Fibroblast of lung (primary cell): ENCODE results near the gene SH3BP4. TPM values are rescaled to one million over a fixed set of nuclear protein-coding genes. Genes with fewer than 3 reads are reported as not detected.

Experiments
- DNase-seq, 2 donors: peaks; one replicate each; pipeline versions ENCODE4 v3.0.0 to v3.0.0-alpha.2; 2010; ENCODE audit warnings: low read depth in 2 of 2
- H2AFZ ChIP-seq: 2 replicates; pipeline ENCODE4 v1.5.1; 2012; ENCODE audit warnings: low read length, control low read depth, inconsistent platforms
- H3K27ac ChIP-seq: 2 replicates; pipeline ENCODE4 v1.5.1; 2011; ENCODE audit warnings: low read length, control low read depth; ENCODE audit not compliant: insufficient read depth
- H3K27me3 ChIP-seq: 2 replicates; pipeline ENCODE4 v1.5.1; 2011; ENCODE audit warnings: mild to moderate bottlenecking, low read length; ENCODE audit not compliant: control insufficient read depth, insufficient read depth
- H3K36me3 ChIP-seq: 2 replicates; pipeline ENCODE4 v1.5.1; 2011; ENCODE audit warnings: low read length; ENCODE audit not compliant: control insufficient read depth, insufficient read depth
- H3K4me1 ChIP-seq: 2 replicates; pipeline ENCODE4 v1.5.1; 2011; ENCODE audit warnings: low read length; ENCODE audit not compliant: control insufficient read depth, insufficient read depth; ENCODE audit errors: extremely low read depth
- H3K4me2 ChIP-seq: 2 replicates; pipeline ENCODE4 v1.5.1; 2011; ENCODE audit warnings: low read length, control low read depth; ENCODE audit not compliant: insufficient read depth; ENCODE audit errors: extremely low read depth
- H3K4me3 ChIP-seq, 4 experiments: fragments of 200-600 bp in 1 of 4; sonication (generic) in 1 of 4; replicated peaks in 1 of 4; 2 replicates each; pipeline ENCODE4 v1.5.1; 2011 to 2016; ENCODE audit warnings: low read length in 4 of 4, low read depth in 3 of 4, mild to moderate bottlenecking in 3 of 4, control low read depth in 2 of 4, inconsistent platforms in 1 of 4, mixed read lengths in 1 of 4; ENCODE audit not compliant: insufficient read depth in 1 of 4; ENCODE audit errors: control extremely low read depth in 1 of 4
- H3K79me2 ChIP-seq: 2 replicates; pipeline ENCODE4 v1.5.1; 2012; ENCODE audit warnings: mild to moderate bottlenecking, low read length, inconsistent platforms; ENCODE audit not compliant: control insufficient read depth, insufficient read depth
- H3K9ac ChIP-seq: 2 replicates; pipeline ENCODE4 v1.5.1; 2011; ENCODE audit warnings: mild to moderate bottlenecking, low read length, control low read depth; ENCODE audit not compliant: insufficient read depth
- H3K9me3 ChIP-seq: 2 replicates; pipeline ENCODE4 v1.5.1; 2012; ENCODE audit warnings: low read depth, low read length; ENCODE audit not compliant: control insufficient read depth, insufficient read depth
- H4K20me1 ChIP-seq: 2 replicates; pipeline ENCODE4 v1.5.1; 2011; ENCODE audit warnings: low read length; ENCODE audit not compliant: control insufficient read depth, insufficient read depth; ENCODE audit errors: extremely low read depth
- CTCF ChIP-seq, 2 donors: IDR thresholded peaks in 1 of 2; conservative IDR thresholded peaks in 1 of 2; 1 replicate in 1 of 2; 2 replicates in 1 of 2; pipeline ENCODE4 v1.5.1; 2011 to 2012; ENCODE audit warnings: low read length in 2 of 2, control low read depth in 1 of 2, inconsistent platforms in 1 of 2, low read depth in 1 of 2, mild to moderate bottlenecking in 1 of 2
- EZH2 ChIP-seq: IDR thresholded peaks from 2 replicates; pipeline ENCODE4 v1.5.1; 2012; ENCODE audit warnings: low read length, control low read depth, mild to moderate bottlenecking; ENCODE audit errors: missing control alignments
- polyA plus RNA-seq, 2 donors: library from polyadenylated mRNA; depleted of rRNA in 1 of 2; stranded (reverse) in 1 of 2; unstranded in 1 of 2; fragments of >200 nt; gene quantifications; 2 replicates each; pipeline ENCODE4 v1.2.1, GENCODE V29; 2011 to 2012; ENCODE audit warnings: missing spikeins in 1 of 2
- total RNA-seq: library from RNA; depleted of rRNA; stranded (reverse); fragments of >200 nt; gene quantifications from 2 replicates; pipeline ENCODE4 v1.2.1, GENCODE V29; 2014

The SH3BP4 gene
- total and polyA plus RNA-seq, 2 donors (not counting 1 experiment from before 2014, with no cell fraction given): 74.8 to 86.6 TPM

GRCh38 chr2:235025800-235026536 lies 74.2 kb downstream of the SH3BP4 start:
- Histone ChIP-seq H3K4me2 (no peak overlapping the region), H3K9me3 (no peaks in the 10 kb centered on the region), H3K27me3 (no peaks in the 10 kb centered on the region), H3K36me3 (peaks cover 4% of the 10 kb centered on the region), H3K4me3 (no peak overlapping the region), H3K79me2 (peaks cover 91% of the 10 kb centered on the region), H4K20me1 (peaks cover 3% of the 10 kb centered on the region), H3K9ac (no peak overlapping the region), H3K4me1 (peaks cover 50% of the 10 kb centered on the region), H2AFZ (no peak overlapping the region), H3K27ac (peak overlapping the region; percentile 42)
- peak; percentile 72 to 94 for DNase-seq
- TF ChIP-seq CTCF (conservative IDR thresholded peaks at IDR 0.05 in 1 of 2, IDR thresholded peaks at IDR 0.05 in 1 of 2; ENCODE audit: low read depth in 1 of 2, low read length in 2 of 2) (no peak), EZH2 (no peak)

DNA sequence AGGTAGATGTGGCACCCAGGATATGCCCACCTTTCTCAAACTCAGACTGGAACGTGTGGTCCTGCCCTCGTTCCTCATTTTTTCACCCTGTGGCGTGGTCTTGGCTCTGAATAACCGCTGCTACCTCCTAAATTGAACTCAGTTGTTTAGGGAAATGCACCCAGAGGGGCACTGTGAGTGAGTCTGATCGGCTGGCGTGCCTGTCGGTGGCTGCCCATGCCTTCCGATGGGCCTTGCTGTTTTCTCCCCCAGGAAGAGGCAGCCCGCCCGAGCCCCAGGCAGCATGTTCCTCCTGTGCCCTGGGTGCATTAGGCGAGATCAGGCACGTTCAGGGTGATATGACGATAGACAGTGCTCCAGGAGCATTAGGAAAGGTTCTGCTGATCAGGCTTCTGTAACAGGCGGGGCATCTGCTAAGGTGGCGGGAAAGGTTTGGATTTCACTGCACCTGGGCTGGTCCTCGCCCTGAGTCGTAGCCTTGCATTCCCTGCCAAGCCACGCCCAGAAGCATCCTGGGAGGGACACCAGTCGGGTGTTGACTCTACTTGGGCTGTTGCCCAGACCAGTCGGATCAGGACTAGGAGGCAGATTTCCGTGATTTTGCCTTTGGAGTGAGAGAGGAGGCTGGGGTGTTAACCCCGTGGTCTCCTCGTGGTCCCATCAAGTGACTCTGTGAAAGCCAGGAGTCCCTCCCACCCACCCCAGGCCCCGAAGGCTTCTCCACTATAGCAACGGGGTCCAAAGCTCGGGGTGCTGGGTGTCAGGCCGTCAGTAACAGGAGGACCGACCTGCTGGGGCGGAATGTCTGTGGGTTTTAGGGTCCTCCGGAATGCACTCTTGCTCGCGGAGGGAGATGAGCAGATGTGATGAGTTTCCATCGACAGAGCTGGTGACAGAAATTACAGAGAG lies 75.1 kb downstream of the SH3BP4 start:
- no peak for TF ChIP-seq CTCF (conservative IDR thresholded peaks at IDR 0.05 in 1 of 2, IDR thresholded peaks at IDR 0.05 in 1 of 2; ENCODE audit: low read depth in 1 of 2, low read length in 2 of 2)
- TF ChIP-seq EZH2: no peak
- Histone ChIP-seq H3K4me1 (peaks cover 46% of the 10 kb centered on the region), H2AFZ (no peak overlapping the region), H3K79me2 (peaks cover 100% of the 10 kb centered on the region), H3K4me3 (no peak overlapping the region), H3K9ac (no peak overlapping the region), H4K20me1 (peaks cover 3% of the 10 kb centered on the region), H3K36me3 (peaks cover 7% of the 10 kb centered on the region), H3K4me2 (peak overlapping the region; percentile 49), H3K27me3 (no peaks in the 10 kb centered on the region), H3K9me3 (no peaks in the 10 kb centered on the region), H3K27ac (peak overlapping the region; percentile 53)
- peak; percentile 59 to 70 for DNase-seq

GRCh38 chr2:235027558-235028214 lies 75.9 kb downstream of the SH3BP4 start:
- Histone ChIP-seq H3K9me3 (no peaks in the 10 kb centered on the region), H3K27me3 (no peaks in the 10 kb centered on the region), H3K4me1 (peaks cover 39% of the 10 kb centered on the region), H3K27ac (peak overlapping the region; percentile 53), H3K9ac (no peak overlapping the region), H3K4me3 (no peak overlapping the region), H3K79me2 (peaks cover 100% of the 10 kb centered on the region), H4K20me1 (peaks cover 3% of the 10 kb centered on the region), H2AFZ (no peak overlapping the region), H3K4me2 (no peak overlapping the region), H3K36me3 (peaks cover 12% of the 10 kb centered on the region)
- no peak for TF ChIP-seq CTCF (conservative IDR thresholded peaks at IDR 0.05 in 1 of 2, IDR thresholded peaks at IDR 0.05 in 1 of 2; ENCODE audit: low read depth in 1 of 2, low read length in 2 of 2)
- no peak for TF ChIP-seq EZH2
- DNase-seq: peak; percentile 76 to 88
